Astrocyte of the spinal cord (primary cell): Measurements from ENCODE around the gene ARHGAP6.

Experiments
- DNase-seq: peaks from one replicate; pipeline ENCODE4 v3.0.0; 2011; ENCODE audit warnings: low read depth, low spot score
- H3K4me3 ChIP-seq: 2 replicates; pipeline ENCODE4 v1.5.1; 2011; ENCODE audit warnings: low read depth, mild to moderate bottlenecking, low read length, moderate library complexity
- in situ Hi-C: cut with HindIII; loops from 2 replicates; pipeline ENCODE4 v1.10.0; 2017; ENCODE audit warnings: low sequenced_read_pairs
- TF ChIP-seq, protein P1 (sequence below): IDR thresholded peaks from 2 replicates; pipeline ENCODE4 v1.5.1; 2012; ENCODE audit warnings: low read depth, mild to moderate bottlenecking, low read length, inconsistent platforms

ARHGAP6 gene

DNA sequence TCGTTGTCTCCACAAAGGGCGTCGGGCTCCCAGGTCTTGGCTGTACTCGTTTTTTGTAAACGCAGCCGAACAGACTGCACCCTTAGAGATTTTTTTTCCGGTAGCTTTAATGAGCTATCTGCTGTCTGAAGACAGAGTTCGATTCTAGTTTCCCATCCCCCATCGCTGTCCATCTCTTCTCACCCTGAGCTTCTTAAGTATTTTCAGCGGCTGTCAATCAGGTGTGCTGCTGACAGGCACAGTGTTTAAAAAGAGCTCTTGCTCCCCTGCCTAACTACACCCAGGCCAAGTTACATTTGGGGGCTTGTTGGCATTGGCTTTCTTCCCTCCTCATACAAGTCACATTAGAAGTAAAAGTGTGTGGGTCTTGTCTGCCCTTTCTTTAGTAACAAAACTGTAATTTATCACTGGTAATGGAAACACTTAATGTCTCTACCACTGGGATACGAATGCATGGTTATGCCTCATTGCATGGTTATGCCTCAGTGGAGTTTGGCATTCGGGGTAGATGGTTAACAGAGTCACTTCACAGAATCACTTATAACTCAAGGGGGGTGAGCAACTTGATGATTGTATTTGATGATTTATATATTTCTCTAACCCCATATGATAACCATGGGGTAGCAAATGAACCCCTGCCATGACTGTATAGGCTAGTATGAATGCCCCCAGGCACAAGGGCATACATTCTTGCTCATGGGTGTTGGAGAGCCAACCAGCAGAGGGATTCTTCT, 1.4 kb upstream of the ARHGAP6 start:
- TF ChIP-seq, protein P1, sequence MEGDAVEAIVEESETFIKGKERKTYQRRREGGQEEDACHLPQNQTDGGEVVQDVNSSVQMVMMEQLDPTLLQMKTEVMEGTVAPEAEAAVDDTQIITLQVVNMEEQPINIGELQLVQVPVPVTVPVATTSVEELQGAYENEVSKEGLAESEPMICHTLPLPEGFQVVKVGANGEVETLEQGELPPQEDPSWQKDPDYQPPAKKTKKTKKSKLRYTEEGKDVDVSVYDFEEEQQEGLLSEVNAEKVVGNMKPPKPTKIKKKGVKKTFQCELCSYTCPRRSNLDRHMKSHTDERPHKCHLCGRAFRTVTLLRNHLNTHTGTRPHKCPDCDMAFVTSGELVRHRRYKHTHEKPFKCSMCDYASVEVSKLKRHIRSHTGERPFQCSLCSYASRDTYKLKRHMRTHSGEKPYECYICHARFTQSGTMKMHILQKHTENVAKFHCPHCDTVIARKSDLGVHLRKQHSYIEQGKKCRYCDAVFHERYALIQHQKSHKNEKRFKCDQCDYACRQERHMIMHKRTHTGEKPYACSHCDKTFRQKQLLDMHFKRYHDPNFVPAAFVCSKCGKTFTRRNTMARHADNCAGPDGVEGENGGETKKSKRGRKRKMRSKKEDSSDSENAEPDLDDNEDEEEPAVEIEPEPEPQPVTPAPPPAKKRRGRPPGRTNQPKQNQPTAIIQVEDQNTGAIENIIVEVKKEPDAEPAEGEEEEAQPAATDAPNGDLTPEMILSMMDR = no peak

DNA sequence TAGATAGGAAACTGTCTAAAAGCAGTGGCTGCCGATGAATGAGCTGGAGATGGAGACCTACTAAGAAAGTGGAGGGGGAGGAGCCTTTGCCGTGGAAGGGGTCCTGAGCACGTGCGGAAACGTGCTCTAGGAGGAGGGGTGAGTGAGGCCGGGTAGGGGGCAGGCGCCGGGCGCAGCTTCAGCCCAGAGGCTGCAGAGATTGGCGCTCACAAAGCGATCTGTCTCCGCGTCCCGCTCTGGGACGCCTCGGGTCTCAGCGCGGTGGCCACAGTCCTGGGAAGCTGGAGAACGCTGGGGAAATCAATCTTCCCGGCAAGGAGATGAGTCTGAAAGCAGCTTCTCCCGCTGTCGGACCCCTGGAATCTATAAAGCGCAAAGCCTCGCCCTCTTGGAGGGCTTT, 444 bp upstream of the ARHGAP6 start:
- TF ChIP-seq, protein P1 = no peak
- in situ Hi-C loops = no loop called here
- peak; percentile 15 for DNase-seq
- peak overlapping the region; percentile 42 for H3K4me3 ChIP-seq

More for the DNA sequence above, 1.4 kb upstream of the ARHGAP6 start:
- in situ Hi-C loops = no loop called here
- H3K4me3 ChIP-seq = no peak overlapping the region
- no peak for DNase-seq

- H3K4me3 ChIP-seq = peak overlapping the region; percentile 42
- in situ Hi-C loops = no loop called here
- DNase-seq = peak; percentile 20
- TF ChIP-seq, protein P1 = no peak
Measured at GRCh38 chrX:11664211-11665167, 1.2 kb downstream of the ARHGAP6 start.

DNA sequence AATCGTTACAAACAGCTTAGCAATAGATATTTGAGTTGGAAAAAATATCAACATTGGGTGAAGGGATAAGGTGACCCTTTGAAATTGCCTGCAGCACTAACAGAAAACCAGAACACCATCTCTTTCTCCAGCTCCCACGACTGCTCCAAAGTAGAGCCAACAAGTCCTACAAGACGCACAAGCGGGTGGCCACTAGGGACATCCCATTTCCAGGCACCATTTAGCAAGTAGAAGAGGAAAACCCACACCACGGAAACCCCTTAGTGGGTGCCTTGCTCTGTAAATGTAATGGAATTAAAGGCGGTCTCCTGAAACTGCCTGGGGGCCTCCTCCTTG, 1.9 kb downstream of the ARHGAP6 start:
- no peak for DNase-seq
- TF ChIP-seq, protein P1 = no peak
- H3K4me3 ChIP-seq = no peak overlapping the region
- in situ Hi-C loops = no loop called here

- in situ Hi-C loops = no loop called here
- no peak for DNase-seq
- TF ChIP-seq, protein P1 = no peak
- H3K4me3 ChIP-seq = no peak overlapping the region
Measured at GRCh38 chrX:11655282-11656015, 10.3 kb downstream of the ARHGAP6 start.
